Parathyroid adenoma (tissue), 2 donors: ENCODE data around the gene FGFBP2.

Experiments used
- H2AFZ ChIP-seq: fragments of 300-600 bp; sonication (generic); one replicate; pipeline ENCODE4 v1.7.0; 2017; ENCODE audit warnings: antibody characterized with exemption, mild to moderate bottlenecking
- H3K27ac ChIP-seq: fragments of 300-600 bp; sonication (generic); one replicate; pipeline ENCODE4 v1.7.0; 2017
- H3K27me3 ChIP-seq: fragments of 300-600 bp; sonication (generic); one replicate; pipeline ENCODE4 v1.7.0; 2017; ENCODE audit warnings: low read length; ENCODE audit not compliant: control insufficient read depth, insufficient read depth
- H3K36me3 ChIP-seq: fragments of 300-600 bp; sonication (generic); one replicate; pipeline ENCODE4 v1.7.0; 2017; ENCODE audit warnings: low read length; ENCODE audit not compliant: control insufficient read depth, insufficient read depth
- H3K4me1 ChIP-seq: fragments of 300-600 bp; sonication (generic); one replicate; pipeline ENCODE4 v1.7.0; 2017; ENCODE audit warnings: control low read depth
- H3K4me2 ChIP-seq: fragments of 300-600 bp; sonication (generic); one replicate; pipeline ENCODE4 v1.7.0; 2017; ENCODE audit warnings: low read length
- H3K4me3 ChIP-seq: fragments of 300-600 bp; sonication (generic); one replicate; pipeline ENCODE4 v1.7.0; 2017; ENCODE audit warnings: low read depth, low read length
- H3K79me2 ChIP-seq: fragments of 300-600 bp; sonication (generic); one replicate; pipeline ENCODE4 v1.7.0; 2017; ENCODE audit warnings: control low read depth
- H3K9ac ChIP-seq: fragments of 300-600 bp; sonication (generic); one replicate; pipeline ENCODE4 v1.7.0; 2017; ENCODE audit warnings: mild to moderate bottlenecking
- H3K9me3 ChIP-seq: fragments of 300-600 bp; sonication (generic); one replicate; pipeline ENCODE4 v1.7.0; 2017; ENCODE audit warnings: low read length; ENCODE audit not compliant: control insufficient read depth
- TF ChIP-seq, protein P1 (sequence below): fragments of 300-600 bp; sonication (generic); IDR thresholded peaks from one replicate; pipeline ENCODE4 v1.7.0; 2017; ENCODE audit warnings: antibody characterized with exemption, mild to moderate bottlenecking
- donor health status: primary hyperparathyroidism.

Gene FGFBP2

DNA sequence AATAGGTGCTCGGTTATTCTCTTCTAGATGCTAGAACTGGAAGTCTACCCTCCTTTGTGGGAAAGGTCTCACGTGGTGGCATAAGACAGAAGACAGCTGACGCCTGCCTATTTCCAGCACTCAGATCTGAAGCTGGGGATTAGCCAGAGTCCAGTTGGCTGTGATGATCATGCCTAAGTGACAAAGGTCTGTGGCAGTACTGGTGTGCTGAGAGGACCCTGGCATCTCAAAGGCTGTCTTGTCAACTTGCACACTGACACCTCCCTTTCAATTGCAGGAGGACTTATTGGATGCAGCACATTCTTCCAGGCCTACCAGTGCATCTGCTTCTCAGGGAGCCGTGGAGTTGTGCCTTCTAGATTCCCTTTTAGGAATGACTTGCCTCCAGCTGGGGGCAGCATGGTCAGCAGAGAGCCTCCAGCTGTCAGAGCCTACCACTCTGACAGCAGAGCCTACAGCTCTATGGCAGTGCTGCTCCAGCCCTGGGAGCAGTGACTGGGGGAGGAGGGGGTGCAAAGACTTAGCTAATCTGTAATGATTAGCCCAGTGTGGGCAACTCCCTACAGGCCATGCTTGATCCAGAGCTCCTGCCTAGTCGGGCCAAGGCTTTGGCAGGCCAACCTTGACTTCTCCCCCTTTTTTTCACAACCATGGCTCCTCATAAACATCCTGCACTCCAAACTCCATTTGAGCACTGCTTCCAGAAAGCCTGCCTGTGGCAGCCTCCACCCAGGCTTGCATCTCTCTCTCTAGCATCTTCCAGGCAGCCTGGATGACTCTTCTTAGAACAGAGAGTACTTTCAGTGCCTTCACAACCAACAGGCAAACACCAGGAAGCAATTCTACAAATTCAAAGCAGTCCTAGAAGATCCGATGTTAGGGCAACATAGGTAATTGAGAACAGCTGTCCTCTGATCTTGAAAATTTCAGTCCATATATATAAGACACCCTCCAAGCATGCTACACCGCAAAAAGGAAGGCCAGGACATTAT is 13.8 kb upstream of the FGFBP2 start:
- Histone ChIP-seq H3K4me3 (no peak overlapping the region), H3K4me2 (no peak overlapping the region)
- TF ChIP-seq, protein P1, sequence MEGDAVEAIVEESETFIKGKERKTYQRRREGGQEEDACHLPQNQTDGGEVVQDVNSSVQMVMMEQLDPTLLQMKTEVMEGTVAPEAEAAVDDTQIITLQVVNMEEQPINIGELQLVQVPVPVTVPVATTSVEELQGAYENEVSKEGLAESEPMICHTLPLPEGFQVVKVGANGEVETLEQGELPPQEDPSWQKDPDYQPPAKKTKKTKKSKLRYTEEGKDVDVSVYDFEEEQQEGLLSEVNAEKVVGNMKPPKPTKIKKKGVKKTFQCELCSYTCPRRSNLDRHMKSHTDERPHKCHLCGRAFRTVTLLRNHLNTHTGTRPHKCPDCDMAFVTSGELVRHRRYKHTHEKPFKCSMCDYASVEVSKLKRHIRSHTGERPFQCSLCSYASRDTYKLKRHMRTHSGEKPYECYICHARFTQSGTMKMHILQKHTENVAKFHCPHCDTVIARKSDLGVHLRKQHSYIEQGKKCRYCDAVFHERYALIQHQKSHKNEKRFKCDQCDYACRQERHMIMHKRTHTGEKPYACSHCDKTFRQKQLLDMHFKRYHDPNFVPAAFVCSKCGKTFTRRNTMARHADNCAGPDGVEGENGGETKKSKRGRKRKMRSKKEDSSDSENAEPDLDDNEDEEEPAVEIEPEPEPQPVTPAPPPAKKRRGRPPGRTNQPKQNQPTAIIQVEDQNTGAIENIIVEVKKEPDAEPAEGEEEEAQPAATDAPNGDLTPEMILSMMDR = no peak

DNA sequence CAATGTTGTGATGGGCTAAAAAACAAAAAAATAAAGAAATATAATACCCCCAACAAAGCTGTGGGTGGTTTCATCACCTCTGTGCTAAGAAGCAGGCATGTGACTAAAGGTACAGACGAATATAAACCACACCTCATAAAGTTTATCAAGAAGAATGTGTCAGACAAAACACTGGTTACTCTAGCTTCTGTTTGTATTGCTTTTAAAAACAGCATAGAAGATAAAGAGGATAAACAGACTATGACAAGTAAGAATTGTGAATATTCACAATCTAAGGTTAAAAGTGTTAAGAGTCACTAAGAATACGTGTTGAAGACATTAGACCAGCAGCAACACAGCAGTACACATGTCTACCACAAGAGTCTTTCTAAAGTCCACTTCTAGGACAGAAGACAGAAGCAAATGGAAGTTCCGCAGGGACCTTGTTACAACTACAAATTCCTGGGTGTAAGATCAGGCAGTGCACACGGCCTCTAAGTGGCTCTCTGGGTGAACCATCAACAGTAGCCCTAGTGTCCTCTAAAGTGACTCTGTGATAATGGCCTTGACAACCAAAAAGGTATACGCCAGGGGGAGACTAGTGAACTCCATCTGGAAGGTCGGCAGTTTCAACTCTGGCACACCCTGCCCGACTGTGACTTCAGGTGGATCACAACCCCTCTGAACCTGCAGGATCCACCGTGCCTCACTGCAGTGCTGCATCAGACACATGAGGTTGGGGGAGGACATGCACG is 8.3 kb upstream of the FGFBP2 start:
- Histone ChIP-seq H3K4me2 (no peak overlapping the region), H3K36me3 (no peaks in the 10 kb centered on the region), H2AFZ (no peak overlapping the region), H3K79me2 (no peaks in the 10 kb centered on the region), H3K27ac (no peak overlapping the region), H3K4me1 (no peaks in the 10 kb centered on the region), H3K4me3 (no peak overlapping the region), H3K27me3 (no peaks in the 10 kb centered on the region), H3K9me3 (no peaks in the 10 kb centered on the region), H3K9ac (no peak overlapping the region)
- TF ChIP-seq, protein P1 = no peak

More for the DNA sequence above, 13.8 kb upstream of the FGFBP2 start:
- no peaks in the 10 kb centered on the region for H3K36me3 ChIP-seq
- no peak overlapping the region for H3K27ac ChIP-seq
- H3K9ac ChIP-seq = no peak overlapping the region
- H3K4me1 ChIP-seq = no peaks in the 10 kb centered on the region
- H3K79me2 ChIP-seq = no peaks in the 10 kb centered on the region
- no peak overlapping the region for H2AFZ ChIP-seq
- no peaks in the 10 kb centered on the region for H3K9me3 ChIP-seq
- no peaks in the 10 kb centered on the region for H3K27me3 ChIP-seq

DNA sequence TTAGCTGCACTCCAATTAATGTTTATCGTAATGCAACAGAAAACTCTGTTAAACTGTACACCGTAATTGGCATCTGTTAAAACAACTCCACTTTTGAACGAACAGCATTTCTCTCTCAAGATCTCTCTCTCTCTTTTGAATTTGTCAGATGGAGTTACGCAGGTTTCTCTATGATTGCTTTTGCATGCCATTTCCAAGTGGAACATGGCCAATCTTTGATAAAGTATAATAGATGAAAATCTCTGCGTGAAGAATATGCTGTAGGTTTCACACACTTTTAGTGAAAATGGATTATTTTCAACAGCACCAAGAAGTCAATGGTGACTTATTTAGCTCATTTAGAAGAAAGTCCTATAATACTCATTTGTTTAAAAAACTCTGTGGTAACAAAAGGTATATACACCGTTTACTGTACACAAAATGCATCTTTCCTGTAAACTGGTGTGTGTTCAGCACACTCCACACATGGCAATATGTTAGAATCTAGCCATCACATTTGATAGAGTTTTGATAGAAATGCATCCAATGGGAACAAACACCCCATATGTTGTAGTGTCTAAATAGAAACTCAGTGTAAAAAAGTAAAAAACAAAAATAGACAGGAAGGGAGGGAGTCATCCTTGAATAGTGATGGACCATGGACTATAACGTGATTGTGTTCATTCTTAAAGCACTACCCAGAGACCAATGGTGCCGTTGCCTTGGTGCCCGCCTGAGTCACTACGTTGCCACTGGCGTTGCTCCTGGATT is 5.8 kb upstream of the FGFBP2 start:
- Histone ChIP-seq H3K27me3 (no peaks in the 10 kb centered on the region), H3K79me2 (no peaks in the 10 kb centered on the region), H3K4me3 (no peak overlapping the region), H3K9ac (no peak overlapping the region), H3K4me1 (no peaks in the 10 kb centered on the region), H3K9me3 (no peaks in the 10 kb centered on the region), H3K27ac (no peak overlapping the region), H2AFZ (no peak overlapping the region), H3K4me2 (no peak overlapping the region), H3K36me3 (no peaks in the 10 kb centered on the region)
- TF ChIP-seq, protein P1 = no peak

DNA sequence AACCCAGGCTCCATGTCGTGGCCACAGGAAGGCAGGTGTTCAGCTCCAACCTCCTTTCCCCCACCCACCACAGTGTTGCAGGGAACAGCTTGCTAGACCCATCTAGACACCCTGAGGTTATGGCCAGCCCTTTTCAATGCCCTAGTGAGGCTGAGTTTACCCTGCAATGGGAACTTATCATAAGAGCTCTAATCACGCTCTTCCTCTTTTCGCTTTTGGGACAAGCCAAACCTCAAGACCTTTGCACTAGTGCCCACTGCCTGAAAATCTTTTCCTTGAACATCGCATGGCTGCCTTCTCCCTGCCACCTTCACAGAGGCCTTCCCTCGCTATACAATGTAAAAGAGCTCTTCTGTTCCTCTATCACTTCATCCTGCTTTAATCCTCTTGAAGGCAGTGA is 2.4 kb upstream of the FGFBP2 start:
- no peaks in the 10 kb centered on the region for H3K9me3 ChIP-seq
- no peaks in the 10 kb centered on the region for H3K36me3 ChIP-seq

More for the DNA sequence above, 2.4 kb upstream of the FGFBP2 start:
- Histone ChIP-seq H3K4me3 (no peak overlapping the region), H3K9ac (no peak overlapping the region), H3K4me1 (no peaks in the 10 kb centered on the region), H2AFZ (no peak overlapping the region), H3K27me3 (no peaks in the 10 kb centered on the region), H3K79me2 (no peaks in the 10 kb centered on the region), H3K4me2 (no peak overlapping the region), H3K27ac (no peak overlapping the region)
- TF ChIP-seq, protein P1 = no peak
